ENCODE measurements around the gene CRIP1.

CRIP1 gene

DNA sequence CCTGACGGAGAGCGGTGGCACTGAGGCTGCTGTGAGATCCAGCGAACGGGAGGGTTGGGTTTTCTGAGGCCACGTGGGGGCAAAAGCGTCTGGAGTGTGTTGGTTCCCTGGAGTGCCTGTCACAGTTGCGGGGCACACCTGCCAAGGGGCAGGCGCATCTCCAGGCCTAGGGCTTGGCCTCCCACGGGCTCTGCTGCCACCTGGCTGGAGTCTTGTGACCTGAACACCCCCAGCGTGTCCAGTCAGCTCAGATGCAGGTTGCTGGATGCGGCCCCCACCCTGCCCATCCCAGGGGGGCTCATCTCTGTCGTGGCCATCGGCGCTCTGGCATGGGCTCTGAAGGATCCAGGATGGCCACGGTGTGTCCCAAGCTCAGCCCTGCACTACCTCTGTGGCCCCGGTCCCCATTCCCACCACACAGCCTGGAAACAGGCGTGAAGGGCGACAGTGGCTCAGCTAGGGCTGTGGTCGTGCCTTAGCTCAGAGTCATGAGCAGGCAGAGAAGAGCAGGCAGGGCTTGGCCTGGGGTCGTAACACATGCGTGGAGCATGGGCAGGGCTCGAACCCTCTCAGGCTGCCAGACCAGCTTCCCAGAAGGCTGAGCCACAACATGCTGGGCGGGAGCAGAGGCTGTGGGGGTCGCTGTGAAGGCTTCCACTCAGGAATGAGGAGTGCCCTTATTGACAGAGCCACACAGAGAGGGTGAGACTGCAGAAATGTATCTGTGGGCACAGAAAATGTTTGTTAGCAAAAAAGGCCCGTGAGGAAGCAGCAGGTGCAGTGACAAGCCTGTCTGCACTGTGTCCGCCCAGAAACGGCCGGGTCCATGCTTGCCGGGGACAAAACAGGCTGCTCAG lies 35.6 kb upstream of the CRIP1 start:
- DNase-seq (ENCODE audit: low read depth), result no peak

DNA sequence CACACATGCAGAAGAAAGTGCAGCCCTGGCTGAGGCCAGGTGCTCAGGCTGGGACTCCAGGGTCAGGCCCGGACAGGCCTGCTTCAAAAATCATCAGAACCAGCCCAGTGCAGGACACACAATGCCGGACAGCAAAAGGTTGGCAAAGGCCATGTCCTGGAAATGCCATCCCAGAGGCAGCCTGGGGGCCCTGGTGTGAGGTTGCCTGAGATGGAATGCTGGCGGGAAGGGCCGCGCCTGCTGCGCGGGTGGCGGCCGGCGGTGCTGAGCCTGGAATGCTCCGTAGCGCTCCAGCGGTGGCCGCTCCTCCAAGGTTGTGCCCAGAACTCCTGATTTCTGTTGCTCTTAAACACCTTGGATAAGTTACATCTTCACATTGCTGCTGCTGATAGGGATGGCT lies 33.7 kb upstream of the CRIP1 start:
- DNase-seq (ENCODE audit: low read depth), result no peak

DNA sequence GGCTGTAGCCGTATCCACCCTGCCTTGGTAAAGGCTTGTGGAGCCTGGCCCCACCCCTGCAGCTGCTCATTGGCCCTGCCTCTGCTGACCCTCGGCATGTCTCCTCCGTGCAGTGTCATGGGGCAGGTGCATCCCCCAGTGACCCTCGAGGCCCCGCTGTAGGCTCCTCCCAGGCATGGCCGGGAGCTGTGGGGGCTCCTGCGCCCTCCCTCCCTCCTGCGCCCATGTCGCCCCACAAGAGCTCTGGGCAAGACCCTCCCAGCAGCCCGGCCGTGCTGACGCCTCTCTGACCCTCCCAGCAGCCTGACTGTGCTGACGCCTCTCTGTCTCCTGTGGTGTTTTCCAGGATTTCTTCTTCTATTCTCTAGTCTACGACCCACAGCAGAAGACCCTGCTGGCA lies 32.8 kb upstream of the CRIP1 start:
- DNase-seq (ENCODE audit: low read depth), result no peak

DNA sequence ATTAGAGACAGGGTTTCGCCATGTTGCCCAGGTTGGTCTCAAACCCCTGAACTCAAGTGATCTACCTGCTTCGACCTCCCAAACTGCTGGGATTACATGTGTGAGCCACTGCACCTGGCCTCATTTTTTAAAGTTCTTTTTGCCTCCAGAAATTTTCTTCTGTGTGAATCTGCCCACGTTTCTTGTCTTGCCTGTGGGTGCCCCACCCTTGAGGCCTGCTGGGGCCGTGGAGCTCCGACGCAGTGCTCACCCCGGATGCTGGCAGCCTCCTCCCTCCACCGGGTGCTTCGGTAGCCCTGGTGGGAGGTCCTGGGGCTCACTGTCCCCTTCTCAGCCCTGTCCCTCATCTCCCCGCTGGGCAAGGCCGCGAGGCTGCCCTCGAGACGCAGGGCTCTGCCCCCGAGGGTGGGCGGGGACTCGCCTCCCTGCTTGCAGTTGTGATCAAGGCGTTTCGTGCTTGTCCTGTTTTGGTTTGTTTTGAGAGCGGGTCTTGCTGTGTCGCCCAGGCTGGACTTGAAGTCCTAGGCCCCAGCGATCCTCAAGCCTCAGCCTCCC lies 31.5 kb upstream of the CRIP1 start:
- DNase-seq (ENCODE audit: low read depth), result no peak

DNA sequence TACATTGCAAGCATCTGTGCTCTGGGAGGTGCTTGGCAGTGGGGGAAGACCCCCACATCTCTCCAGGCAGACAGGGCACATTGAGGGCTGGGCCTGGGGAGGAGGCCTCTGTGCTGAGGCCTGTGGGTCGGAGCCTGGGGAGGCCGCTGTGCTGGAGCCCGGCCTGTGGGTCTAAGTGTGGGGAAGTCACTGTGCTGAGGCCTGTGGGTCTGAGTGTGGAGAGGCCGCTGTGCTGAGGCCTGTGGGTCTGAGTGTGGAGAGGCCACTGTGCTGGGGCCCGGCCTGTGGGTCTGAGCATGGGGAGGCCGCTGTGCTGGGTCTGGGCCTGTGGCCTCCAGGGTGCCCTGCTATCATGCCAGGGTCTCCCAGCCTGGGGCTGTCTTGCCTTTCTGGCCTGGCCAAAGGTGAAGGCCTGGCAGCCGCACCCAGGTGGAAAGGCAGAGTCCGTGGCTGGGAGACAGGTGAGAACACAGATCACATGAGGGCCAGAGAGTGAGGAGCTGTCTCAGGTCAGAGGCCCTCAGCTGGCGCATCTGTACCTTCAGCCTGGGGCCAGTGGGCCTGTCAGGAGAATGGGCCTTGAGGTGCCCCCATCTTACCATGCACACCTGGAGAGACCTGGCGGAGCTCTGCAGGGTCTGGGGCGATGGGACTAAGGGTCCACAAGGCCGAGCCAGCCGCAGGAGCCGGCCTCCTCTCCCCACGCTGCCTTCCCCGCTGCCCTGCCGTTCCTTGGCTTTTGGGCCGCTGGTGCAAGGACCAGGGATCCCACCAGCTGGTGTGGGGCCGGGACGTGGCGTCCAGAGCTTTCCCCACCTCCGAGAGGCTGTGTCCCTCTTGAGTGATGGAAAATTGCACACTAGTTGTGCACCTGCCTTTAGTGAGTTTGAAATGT lies 30.7 kb upstream of the CRIP1 start:
- no peak for DNase-seq (ENCODE audit: low read depth)

DNA sequence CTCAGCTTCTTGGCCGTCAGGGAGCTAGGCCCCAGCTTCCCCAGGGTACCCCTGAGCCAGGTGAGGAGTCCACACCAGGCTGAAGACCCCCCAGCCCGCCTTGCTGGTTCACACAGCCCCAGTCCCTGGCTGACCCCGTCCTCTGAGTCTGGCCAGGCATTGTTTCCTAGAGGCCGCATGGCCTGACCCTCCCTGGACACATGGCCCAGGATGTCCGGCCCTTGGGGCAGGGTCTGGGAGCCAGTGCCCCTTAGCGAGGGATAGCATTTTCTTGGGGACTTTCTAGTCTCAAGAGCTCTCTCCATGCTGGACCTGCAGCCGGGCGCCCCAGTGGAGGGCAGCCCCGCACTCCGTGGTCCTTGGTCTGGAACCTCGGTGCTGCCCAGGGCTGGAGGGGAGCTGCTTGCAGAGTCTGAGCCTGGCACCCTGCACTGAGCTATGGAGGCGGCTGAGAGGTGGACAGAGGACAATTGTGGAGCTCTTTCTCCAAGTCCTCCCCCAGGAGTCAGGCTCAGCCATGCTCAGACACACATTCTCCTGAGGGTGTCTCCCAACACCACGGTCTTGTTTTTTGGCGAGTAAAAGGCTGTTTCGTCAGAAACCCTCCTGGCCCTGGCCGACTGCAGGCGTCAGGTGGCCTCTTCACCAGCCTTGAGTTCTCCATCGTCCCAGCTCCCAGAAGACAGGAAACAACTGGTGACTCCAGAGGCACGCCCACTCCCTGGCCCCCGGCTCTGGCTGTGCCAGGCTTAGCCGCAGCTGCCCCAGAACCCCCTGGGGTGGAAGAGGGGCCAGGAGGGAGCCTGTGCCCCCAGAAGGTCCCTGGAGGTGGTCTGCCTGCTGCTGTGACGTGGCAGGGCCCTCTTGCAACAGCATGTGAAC lies 29.7 kb upstream of the CRIP1 start:
- no peak for DNase-seq (ENCODE audit: low read depth)

DNA sequence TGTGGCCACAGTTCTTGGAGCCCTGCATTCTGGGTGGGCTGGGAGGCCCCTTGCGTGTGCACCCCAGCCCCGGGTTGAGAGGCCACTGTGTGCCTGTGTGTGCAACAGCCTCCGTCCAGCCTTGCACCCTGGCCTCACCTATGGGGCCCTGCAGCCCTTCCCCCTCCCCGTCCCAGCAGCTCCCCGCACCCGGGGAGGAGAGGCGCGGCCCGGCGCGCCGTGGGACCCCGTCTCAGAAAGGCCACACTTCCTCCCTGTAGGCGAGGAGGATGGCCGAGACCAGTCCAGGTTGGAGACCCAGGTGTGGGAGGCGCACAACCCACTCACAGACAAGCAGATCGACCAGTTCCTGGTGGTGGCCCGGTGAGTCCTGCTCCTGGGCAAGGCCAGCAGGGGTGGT lies 28.7 kb upstream of the CRIP1 start:
- DNase-seq (ENCODE audit: low read depth), result no peak

DNA sequence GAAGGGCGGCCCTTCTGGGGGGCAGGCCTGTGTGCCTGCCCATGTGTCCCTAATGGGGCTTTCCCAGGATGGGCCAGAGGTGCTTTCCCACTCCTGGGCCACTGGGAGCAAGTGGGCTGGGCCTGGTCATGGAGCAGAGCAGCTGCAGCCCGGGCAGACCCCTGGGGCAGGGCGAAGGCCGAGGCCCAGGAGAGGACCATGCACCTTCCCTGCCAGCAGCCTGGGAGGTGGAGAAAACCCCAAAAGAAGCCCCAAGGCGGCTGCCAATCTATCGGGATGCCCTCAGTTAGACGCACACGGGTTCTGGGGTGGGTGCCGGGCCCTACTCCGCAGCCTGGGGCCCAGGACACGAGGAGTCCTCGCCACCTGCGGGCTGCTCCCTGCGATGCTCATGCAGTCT lies 28.1 kb upstream of the CRIP1 start:
- DNase-seq (ENCODE audit: low read depth), result no peak

DNA sequence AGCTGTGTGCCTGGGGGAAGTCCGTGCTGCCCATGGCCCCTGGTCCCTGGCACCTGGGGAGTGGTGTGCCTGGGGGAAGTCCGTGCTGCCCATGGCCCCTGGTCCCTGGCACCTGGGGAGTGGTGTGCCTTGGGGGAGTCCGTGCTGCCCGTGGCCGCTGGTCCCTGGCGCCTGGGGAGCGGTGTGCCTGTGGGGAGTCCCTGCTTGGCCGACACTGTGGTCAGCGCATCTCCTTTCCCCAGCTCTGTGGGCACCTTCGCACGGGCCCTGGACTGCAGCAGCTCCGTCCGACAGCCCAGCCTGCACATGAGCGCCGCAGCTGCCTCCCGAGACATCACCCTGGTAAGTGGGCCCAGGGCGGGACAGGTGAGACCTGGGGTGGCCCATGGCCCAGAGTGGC lies 26.6 kb upstream of the CRIP1 start:
- no peak for DNase-seq (ENCODE audit: low read depth)

DNA sequence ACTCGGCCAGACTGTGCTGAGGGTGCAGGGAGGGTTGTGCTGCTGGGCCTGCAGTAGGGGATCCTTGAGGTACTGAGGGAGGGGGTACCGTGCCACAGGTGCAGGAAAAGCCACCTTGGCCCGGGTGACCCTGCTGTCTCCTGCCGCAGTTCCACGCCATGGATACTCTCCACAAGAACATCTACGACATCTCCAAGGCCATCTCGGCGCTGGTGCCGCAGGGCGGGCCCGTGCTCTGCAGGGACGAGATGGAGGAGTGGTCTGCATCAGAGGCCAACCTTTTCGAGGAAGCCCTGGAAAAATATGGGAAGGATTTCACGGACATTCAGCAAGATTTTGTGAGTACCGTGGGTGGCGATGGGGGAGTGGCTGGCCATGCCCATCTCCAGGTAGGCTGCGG lies 26.1 kb upstream of the CRIP1 start:
- DNase-seq (ENCODE audit: low read depth), result no peak

DNA sequence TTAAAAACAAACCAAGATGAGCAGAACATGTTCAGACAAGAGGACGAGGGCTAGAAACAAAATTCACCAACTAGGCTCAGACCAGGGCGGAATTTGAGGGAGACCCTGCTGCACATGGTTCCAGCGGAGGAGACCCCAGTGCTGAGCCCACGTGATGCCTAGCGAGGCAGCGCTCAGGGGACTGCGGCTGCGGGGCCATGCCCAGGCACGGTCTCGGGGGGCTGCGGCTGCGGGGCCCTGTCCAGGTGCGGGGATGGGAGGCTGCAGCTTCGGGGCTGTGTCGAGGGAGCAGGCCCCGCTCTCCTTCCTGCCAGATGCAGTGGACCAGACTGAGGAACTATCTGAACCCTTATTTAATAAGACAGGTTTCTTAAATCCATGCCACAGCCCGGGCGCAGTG lies 24.8 kb upstream of the CRIP1 start:
- no peak for DNase-seq (ENCODE audit: low read depth)

DNA sequence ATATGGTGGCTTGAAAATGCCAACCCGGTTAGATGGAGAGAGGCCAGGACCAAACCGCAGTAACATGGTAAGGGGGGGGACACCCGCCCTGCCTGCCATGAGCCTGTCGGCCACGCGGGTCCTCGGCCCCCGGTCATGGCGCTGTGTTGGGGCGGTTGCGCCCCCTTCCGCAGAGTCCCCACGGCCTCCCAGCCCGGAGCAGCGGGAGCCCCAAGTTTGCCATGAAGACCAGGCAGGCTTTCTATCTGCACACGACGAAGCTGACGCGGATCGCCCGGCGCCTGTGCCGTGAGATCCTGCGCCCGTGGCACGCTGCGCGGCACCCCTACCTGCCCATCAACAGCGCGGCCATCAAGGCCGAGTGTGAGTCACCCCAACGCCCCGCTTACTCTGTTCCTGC lies 22.2 kb upstream of the CRIP1 start:
- DNase-seq (ENCODE audit: low read depth), result no peak

DNA sequence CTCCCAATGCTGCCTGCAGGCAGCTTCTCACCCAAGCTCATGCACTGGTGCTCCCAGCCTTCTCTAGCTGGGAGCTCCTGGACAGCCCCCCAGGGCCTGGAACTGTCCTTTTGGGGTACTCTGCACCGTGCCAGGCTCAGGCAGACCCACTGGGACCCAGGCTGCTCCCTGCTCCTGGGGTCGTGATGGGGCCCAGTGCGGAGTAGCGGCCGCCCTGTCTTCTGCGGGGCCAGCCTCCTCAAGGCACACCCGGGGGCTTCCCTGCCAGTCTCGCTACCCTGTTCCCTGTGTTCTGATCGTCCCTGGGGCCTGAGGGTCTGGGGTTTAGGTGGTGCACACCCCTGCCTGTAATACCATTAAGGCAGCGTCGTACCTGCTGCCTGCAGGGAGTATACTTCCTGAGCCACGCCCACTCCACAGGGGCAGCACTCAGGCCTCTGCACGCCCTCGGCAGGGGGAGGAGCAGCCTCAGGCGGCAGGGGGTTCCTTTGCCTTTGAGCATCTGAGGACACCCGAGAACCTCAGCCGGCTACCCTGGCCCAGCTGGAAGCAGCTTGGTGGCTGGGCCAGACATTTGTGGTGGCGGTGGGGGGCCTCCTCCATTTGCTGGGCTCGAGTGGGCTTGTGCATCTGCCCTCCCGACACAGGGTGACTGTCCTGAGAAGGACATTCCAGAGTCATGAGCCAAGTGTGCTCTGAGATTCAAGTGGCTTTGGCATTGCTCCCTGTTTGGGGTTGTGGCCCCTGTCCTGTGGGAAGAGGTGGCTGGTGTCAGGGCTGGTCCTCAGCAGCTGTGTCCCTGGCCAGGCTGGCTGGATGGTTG lies 21.3 kb upstream of the CRIP1 start:
- no peak for DNase-seq (ENCODE audit: low read depth)

DNA sequence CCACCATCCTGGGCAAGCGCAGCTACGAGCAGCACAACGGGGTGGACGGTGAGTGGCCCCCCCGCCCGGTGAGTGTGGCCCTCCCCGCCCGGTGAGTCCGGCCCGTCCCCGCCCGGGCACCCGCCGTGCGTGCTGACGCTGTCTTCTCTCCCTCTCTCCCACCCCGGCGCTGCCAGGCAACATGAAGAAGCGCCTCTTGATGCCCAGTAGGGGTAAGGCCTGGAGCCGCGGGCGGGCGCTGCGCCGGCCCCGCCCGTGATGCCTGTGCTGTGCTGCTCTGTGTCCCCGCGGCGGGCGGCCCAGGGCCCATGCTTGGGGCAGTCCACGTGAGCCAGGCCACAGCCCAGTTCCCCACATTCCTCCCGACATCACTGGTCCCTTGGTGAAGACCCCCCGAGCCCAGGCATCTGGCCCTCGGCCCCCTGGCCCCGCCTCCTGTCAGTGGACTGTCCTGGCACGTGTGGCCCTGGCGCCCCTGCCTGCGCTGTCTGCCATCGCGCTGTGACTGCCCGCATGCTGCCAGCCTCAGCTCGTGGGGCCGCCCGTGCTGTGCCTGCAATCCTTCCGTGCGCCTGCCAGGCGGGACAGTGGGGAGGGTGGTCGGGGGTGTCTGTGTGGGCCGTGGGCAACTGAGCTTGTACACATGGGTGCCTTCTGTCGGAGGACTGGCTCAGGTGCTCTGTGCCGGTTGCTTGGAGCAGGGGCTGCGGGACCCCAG lies 20.0 kb upstream of the CRIP1 start:
- no peak for DNase-seq (ENCODE audit: low read depth)

DNA sequence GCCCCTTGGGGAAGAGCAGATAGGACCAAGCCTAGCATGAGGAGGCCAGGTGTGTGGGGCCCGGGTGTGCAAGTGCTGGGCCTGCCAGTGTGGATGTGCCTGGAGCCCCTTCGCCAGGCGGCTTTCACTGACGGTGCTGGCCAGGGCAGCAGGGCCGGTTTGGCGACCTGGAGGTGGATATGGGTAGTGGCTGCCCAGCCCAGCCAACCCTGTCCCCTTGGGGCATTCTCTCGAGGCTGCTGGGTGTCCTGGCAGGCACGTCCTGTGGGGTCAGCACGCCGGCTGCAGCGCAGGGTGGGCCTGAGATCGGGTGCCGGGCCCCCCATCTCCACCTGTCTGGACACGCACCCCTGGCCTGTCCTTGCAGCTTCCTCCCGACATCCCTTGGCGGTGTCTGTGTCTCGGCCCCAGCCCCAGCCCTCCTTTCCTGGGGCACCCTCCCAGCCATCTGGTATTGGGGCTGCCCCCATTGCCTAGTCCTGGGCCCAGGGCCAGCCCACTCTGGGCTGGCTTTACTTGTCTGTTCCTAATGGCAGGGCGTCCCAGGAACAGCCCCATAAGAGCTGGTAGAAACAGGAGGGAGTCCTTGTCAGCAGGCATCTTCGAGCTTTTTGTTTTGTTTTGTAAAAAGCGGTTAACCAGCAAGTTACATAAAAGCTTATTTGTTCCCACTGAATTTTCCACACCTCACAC lies 19.3 kb upstream of the CRIP1 start:
- no peak for DNase-seq (ENCODE audit: low read depth)

DNA sequence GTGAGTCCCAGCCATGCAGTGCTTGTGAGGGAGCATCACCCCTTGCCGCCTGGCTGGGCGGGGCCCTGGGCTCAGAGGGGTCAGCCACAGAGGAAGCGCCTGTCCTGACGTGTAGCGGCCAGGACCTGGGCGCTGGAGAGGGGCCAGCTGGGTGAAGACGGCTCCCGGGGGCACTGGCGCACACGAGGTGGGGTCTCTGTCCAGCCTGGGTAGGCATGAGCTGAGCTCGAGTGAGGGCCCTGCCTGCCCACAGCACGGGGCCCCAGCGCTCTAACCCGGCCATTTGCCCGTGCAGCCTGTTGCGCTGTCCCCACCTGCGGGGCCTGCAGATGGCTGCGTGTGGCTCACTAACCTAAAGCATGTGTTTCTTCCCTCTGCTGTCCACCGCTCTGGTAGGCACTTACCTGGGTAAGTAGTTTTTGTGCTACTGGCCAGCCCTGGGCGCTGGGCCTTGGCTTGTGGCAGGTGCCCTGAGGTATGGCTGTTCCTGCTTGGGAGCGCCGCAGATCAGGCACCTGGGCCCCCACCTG lies 18.7 kb upstream of the CRIP1 start:
- DNase-seq (ENCODE audit: low read depth), result no peak

DNA sequence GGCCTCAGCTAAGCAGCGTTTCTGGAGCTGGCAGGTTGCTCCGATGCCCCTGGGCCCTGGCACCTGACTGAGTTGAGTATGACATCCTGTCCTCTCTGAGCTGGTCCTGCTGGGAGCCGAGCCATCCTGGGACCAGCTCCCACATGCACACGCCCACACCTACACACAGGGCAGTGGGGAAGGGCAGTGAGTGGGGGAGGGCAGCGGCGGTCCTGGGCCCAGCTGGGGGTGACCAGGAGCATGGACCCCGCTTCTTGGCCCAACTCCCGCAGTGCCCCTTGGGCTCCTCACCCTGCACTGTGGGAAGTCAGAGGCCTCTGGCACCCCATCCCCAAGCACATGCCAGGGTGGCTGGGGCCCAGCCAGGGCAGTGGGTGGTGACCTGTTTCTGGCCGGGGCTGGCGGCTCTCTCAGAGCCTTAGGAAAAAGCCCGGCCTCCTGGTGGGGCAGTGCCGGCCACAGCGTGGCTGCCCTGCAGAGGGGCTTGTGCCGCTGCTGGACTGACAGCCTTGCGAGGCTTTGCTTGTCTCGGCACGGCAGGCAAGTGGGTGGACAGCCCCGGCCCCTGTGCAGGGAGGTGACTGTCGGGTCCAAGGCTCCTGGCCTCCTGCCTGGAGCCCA lies 18.0 kb upstream of the CRIP1 start:
- DNase-seq (ENCODE audit: low read depth), result no peak

DNA sequence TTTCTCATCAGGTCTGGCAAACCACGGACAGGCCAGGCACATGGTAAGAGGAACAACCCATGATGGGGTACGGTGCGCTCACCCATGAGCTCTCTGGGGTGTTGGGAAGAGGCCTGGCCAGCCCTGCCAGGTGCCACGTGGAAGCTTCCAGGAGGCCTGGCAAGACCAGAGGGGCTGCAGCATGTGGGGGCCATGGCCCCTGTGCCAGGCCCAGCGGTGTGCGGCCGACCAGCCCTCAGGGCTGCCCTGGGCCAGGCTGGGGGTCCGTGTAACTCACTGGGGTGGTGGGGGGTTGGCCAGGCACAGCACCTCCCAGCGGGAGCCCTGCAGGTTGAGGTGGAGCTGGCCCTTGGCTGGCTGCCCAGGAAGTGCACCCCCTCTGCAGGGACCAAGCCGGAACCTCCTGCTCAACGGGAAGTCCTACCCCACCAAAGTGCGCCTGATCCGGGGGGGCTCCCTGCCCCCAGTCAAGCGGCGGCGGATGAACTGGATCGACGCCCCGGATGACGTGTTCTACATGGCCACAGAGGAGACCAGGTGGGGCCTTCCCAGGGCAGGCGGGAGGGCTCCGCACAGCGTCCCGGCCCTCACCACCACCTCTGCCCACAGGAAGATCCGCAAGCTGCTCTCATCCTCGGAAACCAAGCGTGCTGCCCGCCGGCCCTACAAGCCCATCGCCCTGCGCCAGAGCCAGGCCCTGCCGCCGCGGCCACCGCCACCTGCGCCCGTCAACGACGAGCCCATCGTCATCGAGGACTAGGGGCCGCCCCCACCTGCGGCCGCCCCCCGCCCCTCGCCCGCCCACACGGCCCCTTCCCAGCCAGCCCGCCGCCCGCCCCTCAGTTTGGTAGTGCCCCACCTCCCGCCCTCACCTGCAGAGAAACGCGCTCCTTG lies 17.0 kb upstream of the CRIP1 start:
- DNase-seq (ENCODE audit: low read depth), result no peak
